SK-N-MC (cell line): ENCODE data around the gene PPP1R13L.

Experiments
- DNase-seq: peaks from one replicate; pipeline ENCODE4 v3.0.0-alpha.2; 2011; ENCODE audit warnings: low read depth, low spot score
- H3K27ac ChIP-seq: fragments of 200-600 bp; sonication (generic); 2 replicates; pipeline ENCODE4 v1.5.1; 2016; ENCODE audit warnings: mixed run types
- H3K36me3 ChIP-seq: fragments of 200-600 bp; sonication (generic); 2 replicates; pipeline ENCODE4 v1.6.1; 2017; ENCODE audit warnings: antibody characterized with exemption, low read length, mixed read lengths; ENCODE audit not compliant: insufficient read depth
- H3K4me3 ChIP-seq: fragments of 200-600 bp; sonication (generic); 2 replicates; pipeline ENCODE4 v1.5.1; 2016
- H3K9ac ChIP-seq: fragments of 200-600 bp; sonication (generic); 2 replicates; pipeline ENCODE4 v1.8.0; 2017; ENCODE audit warnings: mixed run types, mixed read lengths; ENCODE audit not compliant: insufficient read length
- H3K9me3 ChIP-seq: fragments of 200-600 bp; sonication (generic); 2 replicates; pipeline ENCODE4 v1.6.1; 2017; ENCODE audit warnings: low read depth, mild to moderate bottlenecking, antibody characterized with exemption, low read length, moderate library complexity, mixed read lengths
- EZH2 ChIP-seq: fragments of 200-600 bp; sonication (generic); IDR thresholded peaks from one replicate; pipeline ENCODE4 v1.6.1; 2017; ENCODE audit warnings: antibody characterized with exemption
- FOXP2 ChIP-seq: optimal IDR thresholded peaks from 2 replicates; pipeline ENCODE3; 2011; ENCODE audit warnings: mild to moderate bottlenecking, moderate library complexity; ENCODE audit not compliant: insufficient read depth; ENCODE audit errors: extremely low read length, control extremely low read depth
- POLR2AphosphoS5 ChIP-seq: IDR thresholded peaks from 2 replicates; pipeline ENCODE4 v1.6.1; 2012; ENCODE audit warnings: mild to moderate bottlenecking, low read depth, low read length, borderline replicate concordance

PPP1R13L gene

GRCh38 chr19:45356760-45357444 lies 48.0 kb downstream of the PPP1R13L start:
- DNase-seq, result no peak
- H3K9ac ChIP-seq, result no peak overlapping the region
- TF ChIP-seq FOXP2 (no peak), POLR2AphosphoS5 (no peak), EZH2 (no peak)
- H3K9me3 ChIP-seq, result no peaks in the 10 kb centered on the region
- H3K27ac ChIP-seq, result no peak overlapping the region
- peaks cover 30% of the 10 kb centered on the region; the same call in 1 of the 2 replicates for H3K36me3 ChIP-seq
- no peak overlapping the region for H3K4me3 ChIP-seq

DNA sequence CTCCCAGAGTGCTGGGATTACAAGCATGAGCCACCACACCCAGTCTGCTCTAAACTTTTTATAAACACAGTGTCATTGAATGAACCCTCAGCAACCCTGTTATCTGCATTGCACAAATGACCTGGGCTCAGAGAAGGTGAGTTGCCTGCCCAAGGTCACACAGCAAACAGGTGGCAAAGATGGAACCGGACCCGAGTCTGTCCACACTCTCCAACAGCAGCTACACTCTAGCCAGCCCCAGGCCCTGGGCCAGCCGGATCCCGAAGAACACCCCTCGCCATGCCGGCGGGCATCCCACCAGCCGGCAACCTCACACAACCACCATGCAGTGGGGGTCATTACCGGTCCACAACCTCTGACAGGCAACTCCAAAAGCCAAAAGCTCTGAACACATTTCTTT lies 49.0 kb downstream of the PPP1R13L start:
- no peak for TF ChIP-seq POLR2AphosphoS5
- no peak for TF ChIP-seq EZH2
- TF ChIP-seq FOXP2, result no peak
- Histone ChIP-seq H3K9ac (no peak overlapping the region), H3K36me3 (peaks cover 37% of the 10 kb centered on the region; the same call in 1 of the 2 replicates), H3K4me3 (no peak overlapping the region), H3K9me3 (no peaks in the 10 kb centered on the region), H3K27ac (no peak overlapping the region)
- DNase-seq, result no peak

GRCh38 chr19:45355402-45355801 lies 49.5 kb downstream of the PPP1R13L start:
- Histone ChIP-seq H3K4me3 (no peak overlapping the region), H3K9me3 (no peaks in the 10 kb centered on the region), H3K36me3 (peaks cover 38% of the 10 kb centered on the region; the same call in 1 of the 2 replicates), H3K9ac (no peak overlapping the region), H3K27ac (no peak overlapping the region)
- DNase-seq, result no peak
- no peak for TF ChIP-seq POLR2AphosphoS5
- TF ChIP-seq EZH2, result no peak
- TF ChIP-seq FOXP2, result no peak

DNA sequence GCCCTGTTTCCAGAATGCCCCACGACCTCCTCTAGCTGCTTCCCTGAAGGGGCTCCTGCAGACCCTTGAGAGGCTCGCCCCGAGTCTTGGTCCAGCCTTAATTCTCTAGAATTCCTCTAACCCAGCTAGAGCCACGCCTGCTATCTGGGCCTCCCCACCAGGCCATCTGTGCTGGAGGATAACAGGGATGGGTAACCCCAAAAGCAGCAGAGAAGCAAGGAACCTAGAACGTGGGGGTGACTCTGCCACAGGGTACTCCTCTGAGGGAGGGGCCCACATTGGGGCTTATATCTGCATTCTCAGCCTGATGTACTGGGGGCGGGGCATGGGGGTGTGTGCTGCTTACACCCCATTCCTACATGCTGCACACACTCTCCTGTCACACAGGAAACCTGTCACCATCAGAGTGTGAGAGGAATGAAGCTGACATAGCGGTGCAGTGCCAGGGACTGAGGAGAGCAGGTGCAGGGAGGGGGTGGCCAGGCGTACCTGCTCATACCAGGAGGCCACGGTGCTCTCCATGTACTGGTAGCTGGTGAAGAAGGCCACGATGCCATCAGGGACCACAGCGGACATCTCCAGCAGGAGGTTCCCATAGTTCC lies 50.5 kb downstream of the PPP1R13L start:
- H3K36me3 ChIP-seq, result peaks cover 38% of the 10 kb centered on the region; the same call in 1 of the 2 replicates
- DNase-seq, result no peak
- H3K9me3 ChIP-seq, result no peaks in the 10 kb centered on the region
- no peak overlapping the region for H3K9ac ChIP-seq
- no peak overlapping the region for H3K4me3 ChIP-seq
- no peak for TF ChIP-seq POLR2AphosphoS5
- TF ChIP-seq EZH2, result no peak
- TF ChIP-seq FOXP2, result no peak
- H3K27ac ChIP-seq, result no peak overlapping the region

GRCh38 chr19:45352914-45353796 lies 51.7 kb downstream of the PPP1R13L start:
- no peaks in the 10 kb centered on the region for H3K9me3 ChIP-seq
- no peak overlapping the region for H3K27ac ChIP-seq
- no peak overlapping the region for H3K9ac ChIP-seq
- no peak for DNase-seq
- H3K36me3 ChIP-seq, result peaks cover 38% of the 10 kb centered on the region; the same call in 1 of the 2 replicates
- TF ChIP-seq POLR2AphosphoS5 (no peak), FOXP2 (no peak), EZH2 (no peak)
- H3K4me3 ChIP-seq, result no peak overlapping the region

DNA sequence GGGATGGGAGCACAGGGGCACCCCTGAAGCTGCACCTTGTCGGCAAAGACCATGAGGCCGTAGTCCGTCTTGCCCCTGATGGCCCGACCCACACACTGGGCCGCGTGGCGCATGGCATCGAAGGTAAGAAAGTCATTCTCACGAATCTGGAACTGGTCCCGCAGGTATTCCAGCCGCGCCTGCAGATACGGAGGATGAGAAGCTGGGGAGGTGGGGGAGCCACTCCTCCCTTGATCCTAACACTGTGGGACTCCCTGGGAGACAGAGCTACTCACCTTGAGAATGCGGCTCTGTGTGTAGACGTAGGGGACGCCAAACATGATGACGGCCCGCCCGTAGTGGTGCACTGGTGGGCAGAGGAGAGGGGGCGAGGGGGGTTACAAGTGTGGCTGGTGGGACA lies 52.4 kb downstream of the PPP1R13L start:
- no peak for DNase-seq
- Histone ChIP-seq H3K4me3 (no peak overlapping the region), H3K9ac (no peak overlapping the region), H3K9me3 (no peaks in the 10 kb centered on the region), H3K36me3 (peaks cover 38% of the 10 kb centered on the region; the same call in 1 of the 2 replicates), H3K27ac (no peak overlapping the region)
- no peak for TF ChIP-seq EZH2
- no peak for TF ChIP-seq POLR2AphosphoS5
- no peak for TF ChIP-seq FOXP2

DNA sequence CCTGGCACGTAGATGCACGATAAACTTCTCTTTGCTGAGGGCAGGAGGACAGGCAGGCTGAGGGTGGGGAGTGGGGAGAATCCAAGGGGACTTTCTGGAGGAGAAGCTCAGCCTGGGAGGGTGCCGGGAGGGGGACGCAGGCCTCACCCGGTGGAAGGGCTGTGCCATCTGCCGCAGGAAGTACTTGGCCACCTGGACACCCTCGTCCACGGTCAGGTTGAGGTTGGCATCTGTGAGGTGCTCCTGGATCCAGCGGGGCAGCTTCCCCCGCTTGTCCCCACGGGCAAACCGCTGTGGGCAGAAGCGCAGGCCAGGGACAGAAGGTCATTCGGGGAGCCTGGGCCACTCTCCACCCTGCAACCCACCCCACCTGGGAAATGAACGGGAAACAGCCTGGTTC lies 52.8 kb downstream of the PPP1R13L start:
- DNase-seq, result no peak
- H3K9ac ChIP-seq, result no peak overlapping the region
- no peak overlapping the region for H3K4me3 ChIP-seq
- H3K36me3 ChIP-seq, result peaks cover 37% of the 10 kb centered on the region; the same call in 1 of the 2 replicates
- TF ChIP-seq EZH2 (no peak), POLR2AphosphoS5 (no peak), FOXP2 (no peak)
- H3K9me3 ChIP-seq, result no peaks in the 10 kb centered on the region
- no peak overlapping the region for H3K27ac ChIP-seq
